ENCODE data around the gene INCENP.

Gene INCENP

GRCh38 chr11:62124186-62125113, 639 bp downstream of the INCENP start:
- peak in 2 of 6 experiments; percentile 2 to 26 for DNase-seq

- DNase-seq, result no peak
Observed at GRCh38 chr11:62125316-62125715, 1.5 kb downstream of the INCENP start.

GRCh38 chr11:62125881-62126280, 2.1 kb downstream of the INCENP start:
- no peak for DNase-seq

- no peak for DNase-seq
Observed at GRCh38 chr11:62127426-62127825, 3.6 kb downstream of the INCENP start.

- no peak for DNase-seq
Observed at GRCh38 chr11:62127941-62128770, 4.3 kb downstream of the INCENP start.

- DNase-seq, result no peak
Observed at GRCh38 chr11:62128835-62129234, 5.0 kb downstream of the INCENP start.

GRCh38 chr11:62129590-62130282, 5.9 kb downstream of the INCENP start:
- DNase-seq, result no peak

- DNase-seq, result no peak
Observed at GRCh38 chr11:62130283-62131169, 6.7 kb downstream of the INCENP start.

GRCh38 chr11:62131170-62131464, 7.3 kb downstream of the INCENP start:
- DNase-seq, result no peak

- DNase-seq, result no peak
Observed at GRCh38 chr11:62132191-62132590, 8.4 kb downstream of the INCENP start.

GRCh38 chr11:62132689-62133293, 9.0 kb downstream of the INCENP start:
- no peak for DNase-seq

- no peak for DNase-seq
Observed at GRCh38 chr11:62133328-62134065, 9.7 kb downstream of the INCENP start.

- no peak for DNase-seq
Observed at GRCh38 chr11:62137276-62137861, 13.6 kb downstream of the INCENP start.

- DNase-seq, result no peak
Observed at GRCh38 chr11:62137881-62138629, 14.2 kb downstream of the INCENP start.

- no peak for DNase-seq
Observed at GRCh38 chr11:62138630-62139425, 15.0 kb downstream of the INCENP start.

GRCh38 chr11:62139526-62140303, 15.9 kb downstream of the INCENP start:
- DNase-seq, result no peak

GRCh38 chr11:62140304-62141110, 16.7 kb downstream of the INCENP start:
- no peak for DNase-seq

Measured in stimulated activated naive CD4-positive, alpha-beta T cell (primary cell).